Measurements from ENCODE around the gene SERINC3. TPM values are rescaled to one million over a fixed set of nuclear protein-coding genes. Genes with fewer than 3 reads are reported as not detected.

SERINC3 gene
- total RNA-seq, 1 donor from 2014 or later = 42.9 TPM

DNA sequence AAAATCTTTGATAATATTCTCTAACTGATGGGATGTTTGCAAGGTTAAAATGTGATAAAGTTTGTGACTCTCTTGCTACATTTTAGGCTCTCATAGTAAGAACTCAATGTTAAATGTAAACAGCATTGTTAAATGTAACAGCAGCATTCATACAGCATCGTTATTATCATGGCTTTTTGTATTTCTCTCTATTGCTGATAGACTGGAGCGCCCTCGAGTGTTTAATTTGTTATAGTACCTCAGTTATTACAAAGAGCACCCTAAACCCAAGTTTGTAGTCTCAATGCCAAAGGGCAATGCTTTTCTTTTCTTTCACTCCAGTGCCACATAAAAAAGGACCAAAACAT lies 61.1 kb downstream of the SERINC3 start:
- no peaks in the 10 kb centered on the region for H3K36me3 Mint-ChIP-seq
- no peak for DNase-seq (ENCODE audit: low spot score in 2 of 2, unreplicated experiment in 2 of 2)
- H3K27ac Mint-ChIP-seq = no peak overlapping the region

DNA sequence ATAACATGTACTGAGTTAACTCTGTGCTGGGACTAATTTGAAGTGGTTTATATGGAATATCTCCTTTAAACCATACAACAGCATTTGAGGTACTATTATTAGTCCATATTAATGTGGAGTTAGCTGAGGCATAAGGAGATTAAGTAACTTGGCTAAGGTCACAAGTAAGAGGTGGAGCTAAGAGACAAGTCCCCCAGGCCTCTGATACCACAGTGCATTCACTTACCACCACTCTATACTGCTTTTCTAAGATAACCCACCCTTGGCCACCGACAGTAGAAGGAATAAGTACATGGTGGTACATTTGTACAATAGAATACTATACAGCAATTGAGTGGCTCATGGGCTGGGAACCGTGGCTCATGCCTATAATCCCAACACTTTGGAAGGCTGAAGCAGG lies 62.6 kb downstream of the SERINC3 start:
- H3K27ac Mint-ChIP-seq = no peak overlapping the region
- H3K4me3 Mint-ChIP-seq = no peak overlapping the region
- H3K36me3 Mint-ChIP-seq = no peaks in the 10 kb centered on the region
- H3K4me1 Mint-ChIP-seq = no peaks in the 10 kb centered on the region
- TF ChIP-seq, protein P1, sequence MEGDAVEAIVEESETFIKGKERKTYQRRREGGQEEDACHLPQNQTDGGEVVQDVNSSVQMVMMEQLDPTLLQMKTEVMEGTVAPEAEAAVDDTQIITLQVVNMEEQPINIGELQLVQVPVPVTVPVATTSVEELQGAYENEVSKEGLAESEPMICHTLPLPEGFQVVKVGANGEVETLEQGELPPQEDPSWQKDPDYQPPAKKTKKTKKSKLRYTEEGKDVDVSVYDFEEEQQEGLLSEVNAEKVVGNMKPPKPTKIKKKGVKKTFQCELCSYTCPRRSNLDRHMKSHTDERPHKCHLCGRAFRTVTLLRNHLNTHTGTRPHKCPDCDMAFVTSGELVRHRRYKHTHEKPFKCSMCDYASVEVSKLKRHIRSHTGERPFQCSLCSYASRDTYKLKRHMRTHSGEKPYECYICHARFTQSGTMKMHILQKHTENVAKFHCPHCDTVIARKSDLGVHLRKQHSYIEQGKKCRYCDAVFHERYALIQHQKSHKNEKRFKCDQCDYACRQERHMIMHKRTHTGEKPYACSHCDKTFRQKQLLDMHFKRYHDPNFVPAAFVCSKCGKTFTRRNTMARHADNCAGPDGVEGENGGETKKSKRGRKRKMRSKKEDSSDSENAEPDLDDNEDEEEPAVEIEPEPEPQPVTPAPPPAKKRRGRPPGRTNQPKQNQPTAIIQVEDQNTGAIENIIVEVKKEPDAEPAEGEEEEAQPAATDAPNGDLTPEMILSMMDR (IDR thresholded peaks at IDR 0.05; ENCODE audit: unreplicated experiment) = no peak
- DNase-seq (ENCODE audit: low spot score in 2 of 2, unreplicated experiment in 2 of 2) = no peak
- H3K9me3 Mint-ChIP-seq = no peaks in the 10 kb centered on the region
- H3K27me3 Mint-ChIP-seq (ENCODE audit: low read depth) = no peaks in the 10 kb centered on the region

More for the DNA sequence above, 61.1 kb downstream of the SERINC3 start:
- TF ChIP-seq, protein P1 (IDR thresholded peaks at IDR 0.05; ENCODE audit: unreplicated experiment) = no peak
- Mint-ChIP-seq H3K4me1 (no peaks in the 10 kb centered on the region), H3K4me3 (no peak overlapping the region), H3K9me3 (no peaks in the 10 kb centered on the region), H3K27me3 (ENCODE audit: low read depth) (no peaks in the 10 kb centered on the region)

DNA sequence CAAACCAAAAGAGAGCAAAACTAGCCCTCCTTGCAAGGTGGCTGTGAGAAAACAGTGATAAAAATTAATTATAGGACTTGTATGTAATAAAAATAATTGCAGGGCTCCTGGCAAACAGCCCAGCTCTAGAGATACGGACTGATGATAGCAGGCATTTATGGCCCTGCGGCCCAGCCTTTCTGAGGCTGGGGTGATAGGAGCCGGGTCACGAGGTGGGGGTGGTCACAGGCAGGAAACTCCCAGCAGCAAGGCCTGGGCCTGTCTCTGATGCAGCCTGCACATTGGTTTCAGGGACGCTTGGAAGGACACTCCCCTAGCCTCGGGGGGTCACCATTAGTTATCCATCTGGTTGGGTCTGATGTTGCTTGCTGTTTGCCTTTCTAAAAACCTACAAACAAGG lies 64.9 kb downstream of the SERINC3 start:
- Mint-ChIP-seq H3K4me1 (no peaks in the 10 kb centered on the region), H3K4me3 (no peak overlapping the region), H3K36me3 (no peaks in the 10 kb centered on the region), H3K9me3 (no peaks in the 10 kb centered on the region), H3K27me3 (ENCODE audit: low read depth) (no peaks in the 10 kb centered on the region), H3K27ac (no peak overlapping the region)
- DNase-seq (ENCODE audit: low spot score in 2 of 2, unreplicated experiment in 2 of 2) = no peak
- TF ChIP-seq, protein P1 (IDR thresholded peaks at IDR 0.05; ENCODE audit: unreplicated experiment) = no peak

DNA sequence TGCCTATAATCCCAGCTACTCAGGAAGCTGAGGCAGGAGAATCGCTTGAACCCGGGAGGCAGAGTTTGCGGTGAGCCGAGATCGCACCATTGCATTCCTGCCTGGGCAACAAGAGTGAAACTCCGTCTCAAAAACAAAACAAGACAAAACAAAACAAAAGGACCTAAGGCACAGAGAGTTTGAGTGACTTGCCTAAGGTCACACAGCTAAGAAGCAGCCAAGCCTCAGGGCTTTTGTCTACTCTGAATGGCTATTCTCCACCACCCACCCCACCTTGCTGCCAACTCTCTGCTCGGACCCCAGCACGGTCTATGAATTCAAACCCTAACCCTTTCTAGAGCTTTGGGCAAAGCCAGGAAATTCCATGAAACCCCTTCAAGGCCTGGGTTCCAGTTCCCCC lies 65.3 kb downstream of the SERINC3 start:
- no peaks in the 10 kb centered on the region for H3K9me3 Mint-ChIP-seq
- no peak overlapping the region for H3K4me3 Mint-ChIP-seq
- no peaks in the 10 kb centered on the region for H3K4me1 Mint-ChIP-seq
- no peak overlapping the region for H3K27ac Mint-ChIP-seq
- DNase-seq (ENCODE audit: low spot score in 2 of 2, unreplicated experiment in 2 of 2) = no peak
- TF ChIP-seq, protein P1 (IDR thresholded peaks at IDR 0.05; ENCODE audit: unreplicated experiment) = no peak
- H3K36me3 Mint-ChIP-seq = no peaks in the 10 kb centered on the region
- no peaks in the 10 kb centered on the region for H3K27me3 Mint-ChIP-seq (ENCODE audit: low read depth)

DNA sequence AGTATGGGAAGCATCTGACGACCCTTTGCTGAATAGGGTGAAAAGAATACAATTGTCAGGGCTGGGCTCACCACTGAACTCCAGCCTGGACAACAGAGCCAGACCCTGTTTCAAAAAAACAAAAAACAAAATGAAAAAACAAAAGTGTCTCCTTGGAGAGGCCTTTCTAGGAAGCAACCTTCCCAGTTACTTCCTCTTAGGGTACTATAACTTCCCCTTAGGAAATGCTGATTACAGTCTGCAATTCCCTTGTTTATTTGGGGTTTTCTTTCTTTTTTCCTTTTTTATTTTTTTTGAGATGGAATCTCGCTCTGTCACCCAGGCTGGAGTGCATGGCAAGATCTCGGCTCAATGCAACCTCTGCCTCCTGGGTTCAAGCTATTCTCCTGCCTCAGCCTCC lies 66.7 kb downstream of the SERINC3 start:
- no peaks in the 10 kb centered on the region for H3K27me3 Mint-ChIP-seq (ENCODE audit: low read depth)
- no peak for DNase-seq (ENCODE audit: low spot score in 2 of 2, unreplicated experiment in 2 of 2)
- no peak overlapping the region for H3K27ac Mint-ChIP-seq
- no peak overlapping the region for H3K4me3 Mint-ChIP-seq
- no peaks in the 10 kb centered on the region for H3K36me3 Mint-ChIP-seq
- H3K4me1 Mint-ChIP-seq = no peaks in the 10 kb centered on the region
- TF ChIP-seq, protein P1 (IDR thresholded peaks at IDR 0.05; ENCODE audit: unreplicated experiment) = no peak
- H3K9me3 Mint-ChIP-seq = no peaks in the 10 kb centered on the region

DNA sequence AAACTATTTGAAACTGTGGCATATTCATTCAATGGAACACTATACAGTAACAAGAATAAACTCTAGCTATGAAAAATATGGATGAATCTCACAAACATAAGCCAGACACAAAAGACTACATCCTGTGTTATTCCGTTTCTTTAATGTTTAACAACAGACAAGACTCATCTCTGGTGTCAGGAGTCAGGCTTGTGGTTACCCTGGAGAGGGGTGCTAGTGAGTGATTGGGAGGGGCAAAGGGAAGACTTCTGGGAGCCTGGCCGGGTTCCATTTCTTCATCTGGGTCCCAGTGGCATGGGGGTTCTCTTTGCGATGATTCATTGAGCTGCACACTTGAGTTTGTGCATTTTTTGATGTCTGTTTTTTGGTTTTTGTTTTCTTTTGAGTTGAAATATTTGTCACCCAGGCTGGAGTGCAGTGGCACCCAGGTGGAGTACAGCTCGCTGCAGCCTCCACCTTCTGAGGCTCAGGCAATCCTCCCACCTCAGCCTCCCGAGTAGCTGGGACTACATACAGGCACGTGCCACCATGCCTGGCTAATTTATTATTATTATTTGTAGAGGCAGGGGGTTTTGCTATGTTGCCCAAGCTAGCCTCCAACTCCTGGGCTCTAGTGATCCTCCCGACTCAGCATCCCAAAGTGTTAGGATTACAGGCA lies 67.4 kb downstream of the SERINC3 start:
- no peak for DNase-seq (ENCODE audit: low spot score in 2 of 2, unreplicated experiment in 2 of 2)
- Mint-ChIP-seq H3K36me3 (no peaks in the 10 kb centered on the region), H3K27me3 (ENCODE audit: low read depth) (no peaks in the 10 kb centered on the region), H3K27ac (no peak overlapping the region), H3K4me1 (no peaks in the 10 kb centered on the region), H3K9me3 (no peaks in the 10 kb centered on the region), H3K4me3 (no peak overlapping the region)
- TF ChIP-seq, protein P1 (IDR thresholded peaks at IDR 0.05; ENCODE audit: unreplicated experiment) = no peak

Data from mesothelial cell of epicardium (in vitro differentiated cells).